Measurements from ENCODE around the gene RAB43. TPM values are rescaled to one million over a fixed set of nuclear protein-coding genes. Genes with fewer than 3 reads are reported as not detected.

Gene RAB43
- total RNA-seq, 1 donor from 2014 or later: 11.4 TPM

DNA sequence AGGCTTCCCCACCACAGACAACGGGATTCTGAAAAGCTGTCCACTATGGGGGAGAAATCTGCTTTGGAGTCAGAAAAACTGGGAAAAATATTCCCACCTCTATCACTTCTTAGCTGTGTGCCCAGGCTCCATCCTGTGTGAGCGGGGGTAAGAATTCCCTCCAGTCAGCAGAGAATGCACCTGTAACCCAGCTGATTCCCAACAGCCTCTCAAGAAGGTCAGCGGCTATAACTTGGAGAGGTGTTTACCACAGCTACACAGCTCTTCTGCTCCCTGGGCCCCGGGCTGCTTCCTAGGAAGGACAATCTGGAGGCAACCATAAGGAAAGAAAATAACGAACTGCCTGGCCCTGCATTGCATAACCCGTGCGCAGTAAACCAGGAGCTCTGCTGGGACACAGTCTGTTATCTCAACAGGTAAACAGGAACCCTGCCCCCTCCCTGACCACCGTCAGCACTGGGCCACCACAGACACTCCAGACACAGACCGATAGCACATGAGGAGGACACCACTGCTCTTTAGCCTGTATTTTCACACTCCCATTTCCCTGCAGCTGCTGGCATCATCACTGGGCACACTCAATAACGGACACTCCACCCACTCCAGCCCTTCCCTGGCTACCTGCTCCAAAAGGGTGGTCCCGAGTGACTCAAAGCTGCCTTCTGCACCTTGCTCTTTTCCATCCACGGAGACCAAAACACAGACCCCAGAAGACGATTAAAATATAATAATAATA, 2.1 kb downstream of the RAB43 start:
- H3K36me3 Mint-ChIP-seq (ENCODE audit: low read depth): peaks cover 2% of the 10 kb centered on the region
- no peaks in the 10 kb centered on the region for H3K27me3 Mint-ChIP-seq (ENCODE audit: low read depth)
- no peak for TF ChIP-seq CTCF (conservative IDR thresholded peaks at IDR 0.05)
- peak overlapping the region; percentile 76 for H3K27ac Mint-ChIP-seq (ENCODE audit: unreplicated experiment)
- H3K4me3 Mint-ChIP-seq: peak overlapping the region; percentile 84
- H3K4me1 Mint-ChIP-seq: peaks cover 45% of the 10 kb centered on the region
- DNase-seq (ENCODE audit: low read depth, low spot score): no peak
- no peaks in the 10 kb centered on the region for H3K9me3 Mint-ChIP-seq

DNA sequence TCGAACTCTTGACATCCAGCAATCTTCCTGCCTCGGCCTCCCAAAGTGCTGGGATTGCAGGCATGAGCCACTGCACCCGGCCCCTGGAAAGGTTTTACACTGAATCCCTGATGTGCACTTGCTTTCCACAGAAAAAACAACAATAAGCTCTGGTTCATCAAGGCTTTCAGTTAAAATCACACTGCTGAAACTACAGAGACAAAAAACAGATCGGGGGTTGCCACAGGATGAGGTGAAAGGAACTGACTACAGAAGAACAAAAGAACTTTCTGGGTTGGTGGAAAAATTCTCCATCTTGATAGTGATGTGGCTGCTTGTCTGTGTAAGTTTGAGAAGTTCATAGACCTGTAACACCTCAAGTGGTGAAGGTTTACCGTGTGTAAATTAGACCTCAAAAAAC, 2.9 kb downstream of the RAB43 start:
- Mint-ChIP-seq H3K4me1 (peaks cover 47% of the 10 kb centered on the region), H3K27me3 (ENCODE audit: low read depth) (no peaks in the 10 kb centered on the region), H3K9me3 (no peaks in the 10 kb centered on the region), H3K4me3 (peak overlapping the region; percentile 84), H3K27ac (ENCODE audit: unreplicated experiment) (peak overlapping the region; percentile 57), H3K36me3 (ENCODE audit: low read depth) (peaks cover 2% of the 10 kb centered on the region)
- no peak for TF ChIP-seq CTCF (conservative IDR thresholded peaks at IDR 0.05)
- DNase-seq (ENCODE audit: low read depth, low spot score): no peak

- H3K4me1 Mint-ChIP-seq: peaks cover 44% of the 10 kb centered on the region
- TF ChIP-seq CTCF (conservative IDR thresholded peaks at IDR 0.05): no peak
- H3K27me3 Mint-ChIP-seq (ENCODE audit: low read depth): no peaks in the 10 kb centered on the region
Observed at GRCh38 chr3:129117134-129117533, 4.5 kb downstream of the RAB43 start.

DNA sequence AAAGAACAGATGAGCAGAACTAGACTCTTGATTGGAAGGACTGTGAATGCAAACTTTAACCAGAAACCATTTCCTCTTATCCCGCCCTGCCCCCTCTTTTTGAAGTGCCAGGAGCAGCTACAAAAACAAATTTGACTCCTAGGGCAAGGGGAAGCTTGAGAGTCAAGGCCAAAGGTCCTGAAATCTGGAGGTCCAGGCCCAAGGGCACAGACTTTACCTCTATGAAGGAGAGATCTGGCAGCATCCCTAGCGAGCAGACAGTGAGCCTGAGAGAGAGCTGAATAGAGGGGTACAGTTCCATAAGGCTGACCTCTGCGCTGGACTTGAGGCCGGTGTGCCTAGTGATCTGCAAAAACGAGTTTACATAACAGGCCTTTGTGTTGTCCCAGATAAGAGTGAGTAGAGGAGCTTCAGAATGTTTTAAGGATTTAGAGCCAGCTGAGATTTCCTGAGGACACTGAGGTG, 5.1 kb downstream of the RAB43 start:
- H3K27ac Mint-ChIP-seq (ENCODE audit: unreplicated experiment): no peak overlapping the region

More at GRCh38 chr3:129117134-129117533, 4.5 kb downstream of the RAB43 start:
- no peak for DNase-seq (ENCODE audit: low read depth, low spot score)
- peak overlapping the region; percentile 56 for H3K4me3 Mint-ChIP-seq
- peaks cover 2% of the 10 kb centered on the region for H3K36me3 Mint-ChIP-seq (ENCODE audit: low read depth)
- H3K27ac Mint-ChIP-seq (ENCODE audit: unreplicated experiment): no peak overlapping the region
- H3K9me3 Mint-ChIP-seq: no peaks in the 10 kb centered on the region

DNA sequence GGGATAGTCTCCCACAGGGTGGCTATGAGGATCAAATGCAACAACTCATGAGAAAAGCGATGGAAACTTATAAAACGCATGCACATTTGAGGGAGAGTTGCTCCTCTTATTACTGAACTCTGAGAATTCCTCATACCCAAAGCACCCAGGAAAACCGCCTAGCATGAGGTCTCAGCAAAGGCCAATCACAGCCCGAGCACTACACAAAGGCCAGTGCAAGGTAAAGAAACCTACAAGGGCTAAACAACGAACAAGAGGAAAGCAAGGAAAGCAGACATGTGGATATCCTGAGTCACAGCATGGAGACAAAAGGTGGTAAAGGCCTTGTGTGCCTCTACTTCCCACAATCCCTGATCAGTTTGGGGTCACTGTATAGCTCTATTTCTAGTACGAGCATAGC, 7.1 kb downstream of the RAB43 start:
- no peak for DNase-seq (ENCODE audit: low read depth, low spot score)
- TF ChIP-seq CTCF (conservative IDR thresholded peaks at IDR 0.05): no peak
- no peaks in the 10 kb centered on the region for H3K9me3 Mint-ChIP-seq
- H3K4me1 Mint-ChIP-seq: peaks cover 32% of the 10 kb centered on the region
- no peak overlapping the region for H3K4me3 Mint-ChIP-seq
- peaks cover 2% of the 10 kb centered on the region for H3K36me3 Mint-ChIP-seq (ENCODE audit: low read depth)
- no peak overlapping the region for H3K27ac Mint-ChIP-seq (ENCODE audit: unreplicated experiment)
- no peaks in the 10 kb centered on the region for H3K27me3 Mint-ChIP-seq (ENCODE audit: low read depth)

More for the DNA sequence above, 5.1 kb downstream of the RAB43 start:
- no peak for TF ChIP-seq CTCF (conservative IDR thresholded peaks at IDR 0.05)
- peak overlapping the region; percentile 44 for H3K4me3 Mint-ChIP-seq
- no peaks in the 10 kb centered on the region for H3K9me3 Mint-ChIP-seq
- H3K4me1 Mint-ChIP-seq: peaks cover 44% of the 10 kb centered on the region
- peaks cover 2% of the 10 kb centered on the region for H3K36me3 Mint-ChIP-seq (ENCODE audit: low read depth)
- H3K27me3 Mint-ChIP-seq (ENCODE audit: low read depth): no peaks in the 10 kb centered on the region
- DNase-seq (ENCODE audit: low read depth, low spot score): no peak

All from neural crest cell (in vitro differentiated cells).